HEK293T (cell line): Measurements from ENCODE around the gene SH3RF2.

Experiments
- CTCF ChIA-PET: fragments of 350-600 bp; formaldehyde crosslinking; extraction: SDS; loops from one replicate; lab custom pipeline; 2021; ENCODE audit warnings: antibody characterized with exemption, inconsistent platforms; lab: Yijun Ruan, JAX
- POLR2A ChIA-PET: fragments of 350-600 bp; formaldehyde crosslinking; extraction: SDS; loops from one replicate; lab custom pipeline; 2020; ENCODE audit warnings: antibody characterized with exemption, inconsistent platforms; lab: Yijun Ruan, JAX
- DNase-seq: peaks from one replicate; pipeline ENCODE4 v3.0.0; 2012; ENCODE audit warnings: mixed read lengths; ENCODE audit errors: extremely low spot score
- ARNT ChIP-seq: fragments of 450-650 bp; IDR thresholded peaks from 2 replicates; pipeline ENCODE4 v1.6.1; 2017; ENCODE audit warnings: mild to moderate bottlenecking
- BHLHE40 ChIP-seq: fragments of 450-650 bp; IDR thresholded peaks from 2 replicates; pipeline ENCODE4 v1.6.1; 2016; ENCODE audit warnings: mild to moderate bottlenecking, moderate library complexity, borderline replicate concordance
- CTBP1 ChIP-seq: fragments of 450-650 bp; IDR thresholded peaks from 2 replicates; pipeline ENCODE4 v1.6.1; 2016; ENCODE audit warnings: borderline replicate concordance
- ELF4 ChIP-seq: fragments of 450-650 bp; IDR thresholded peaks from 2 replicates; pipeline ENCODE4 v1.6.1; 2017; ENCODE audit warnings: antibody characterized with exemption
- FOXA1 ChIP-seq: fragments of 450-650 bp; IDR thresholded peaks from 2 replicates; pipeline ENCODE4 v1.6.1; 2016; ENCODE audit warnings: mild to moderate bottlenecking
- FOXK2 ChIP-seq: fragments of 450-650 bp; IDR thresholded peaks from 2 replicates; pipeline ENCODE4 v1.6.1; 2016; ENCODE audit warnings: mild to moderate bottlenecking
- FOXM1 ChIP-seq: fragments of 450-650 bp; IDR thresholded peaks from 2 replicates; pipeline ENCODE4 v1.6.1; 2017; ENCODE audit warnings: mild to moderate bottlenecking, borderline replicate concordance
- HDGF ChIP-seq: fragments of 450-650 bp; IDR thresholded peaks from 2 replicates; pipeline ENCODE4 v1.6.1; 2017; ENCODE audit warnings: antibody characterized with exemption, borderline replicate concordance
- L3MBTL2 ChIP-seq: fragments of 450-650 bp; conservative IDR thresholded peaks from 2 replicates; pipeline ENCODE4 v1.6.1; 2016; ENCODE audit warnings: mild to moderate bottlenecking
- LEF1 ChIP-seq: fragments of 450-650 bp; IDR thresholded peaks from 2 replicates; pipeline ENCODE4 v1.6.1; 2017; ENCODE audit warnings: mild to moderate bottlenecking, borderline replicate concordance
- NFRKB ChIP-seq: fragments of 450-650 bp; IDR thresholded peaks from 2 replicates; pipeline ENCODE4 v1.6.1; 2016; ENCODE audit warnings: mild to moderate bottlenecking, moderate library complexity
- SP1 ChIP-seq: fragments of 450-650 bp; IDR thresholded peaks from 2 replicates; pipeline ENCODE4 v1.6.1; 2017
- SUZ12 ChIP-seq: fragments of 450-650 bp; IDR thresholded peaks from 2 replicates; pipeline ENCODE4 v1.6.1; 2016; ENCODE audit warnings: mild to moderate bottlenecking
- TARDBP ChIP-seq: fragments of 450-650 bp; IDR thresholded peaks from 2 replicates; pipeline ENCODE4 v1.6.1; 2016
- ZNF384 ChIP-seq: fragments of 450-650 bp; IDR thresholded peaks from 2 replicates; pipeline ENCODE4 v1.6.1; 2016
- TF ChIP-seq, protein P1 (sequence below): fragments of 450-650 bp; IDR thresholded peaks from 2 replicates; pipeline ENCODE4 v1.6.1; 2016

Gene SH3RF2

DNA sequence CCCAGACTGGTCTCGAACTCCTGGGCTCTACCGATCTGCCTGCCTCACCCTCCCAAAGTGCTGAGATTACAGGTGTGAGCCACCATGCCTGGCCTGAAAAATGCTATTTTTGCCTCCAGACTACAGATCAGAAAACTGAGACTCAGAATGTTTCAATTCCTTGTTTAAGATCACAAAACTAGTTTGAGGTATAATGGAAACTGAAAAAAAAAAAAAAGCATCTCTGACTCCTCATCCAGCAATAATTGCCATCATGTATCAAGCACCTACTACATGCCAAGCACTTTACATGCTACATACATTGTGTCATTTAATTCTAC is 133.4 kb downstream of the SH3RF2 start:
- ChIA-PET CTCF (no interaction called here), POLR2A (no interaction called here)
- no peak for TF ChIP-seq FOXA1
- TF ChIP-seq SUZ12, result no peak
- TF ChIP-seq BHLHE40, result no peak
- no peak for TF ChIP-seq NFRKB
- no peak for TF ChIP-seq SP1
- TF ChIP-seq TARDBP, result no peak
- no peak for TF ChIP-seq FOXM1
- TF ChIP-seq ELF4, result no peak
- no peak for TF ChIP-seq ZNF384
- no peak for TF ChIP-seq FOXK2
- no peak for TF ChIP-seq CTBP1
- TF ChIP-seq ARNT, result no peak
- no peak for TF ChIP-seq HDGF
- TF ChIP-seq L3MBTL2, result no peak
- TF ChIP-seq, protein P1, sequence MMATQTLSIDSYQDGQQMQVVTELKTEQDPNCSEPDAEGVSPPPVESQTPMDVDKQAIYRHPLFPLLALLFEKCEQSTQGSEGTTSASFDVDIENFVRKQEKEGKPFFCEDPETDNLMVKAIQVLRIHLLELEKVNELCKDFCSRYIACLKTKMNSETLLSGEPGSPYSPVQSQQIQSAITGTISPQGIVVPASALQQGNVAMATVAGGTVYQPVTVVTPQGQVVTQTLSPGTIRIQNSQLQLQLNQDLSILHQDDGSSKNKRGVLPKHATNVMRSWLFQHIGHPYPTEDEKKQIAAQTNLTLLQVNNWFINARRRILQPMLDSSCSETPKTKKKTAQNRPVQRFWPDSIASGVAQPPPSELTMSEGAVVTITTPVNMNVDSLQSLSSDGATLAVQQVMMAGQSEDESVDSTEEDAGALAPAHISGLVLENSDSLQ, result no peak
- TF ChIP-seq LEF1, result no peak
- no peak for DNase-seq

DNA sequence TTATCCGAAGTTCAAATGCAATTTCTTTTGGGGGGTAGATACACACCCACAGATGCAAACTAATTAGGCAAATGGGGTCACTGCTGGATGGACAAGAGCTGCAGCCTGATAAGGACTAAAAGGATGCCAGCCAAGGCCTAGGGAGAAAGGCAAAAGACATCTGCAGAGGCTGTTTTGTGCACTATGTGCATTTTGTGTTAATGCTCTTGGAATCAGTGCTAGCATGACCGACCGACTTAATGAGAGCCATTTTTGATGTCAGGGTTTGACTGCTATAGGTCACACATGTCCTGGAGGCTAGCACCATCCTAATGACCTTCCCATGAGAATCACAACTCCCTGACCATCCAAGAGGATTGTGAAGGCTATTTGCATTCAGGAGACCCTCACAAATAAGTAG is 134.4 kb downstream of the SH3RF2 start:
- ChIA-PET CTCF (no interaction called here), POLR2A (interaction anchor here (0.6 kb wide), 1 partner anchor 288 kb away, joined by 3 read pairs; no protein-coding TSS in a partner anchor)
- no peak for DNase-seq
- TF ChIP-seq CTBP1, result no peak
- TF ChIP-seq, protein P1, result no peak
- TF ChIP-seq BHLHE40, result no peak
- no peak for TF ChIP-seq FOXM1
- TF ChIP-seq NFRKB, result no peak
- no peak for TF ChIP-seq ZNF384
- TF ChIP-seq L3MBTL2, result no peak
- no peak for TF ChIP-seq FOXA1
- TF ChIP-seq SUZ12, result no peak
- no peak for TF ChIP-seq HDGF
- no peak for TF ChIP-seq ARNT
- TF ChIP-seq FOXK2, result no peak
- no peak for TF ChIP-seq SP1
- TF ChIP-seq ELF4, result no peak
- TF ChIP-seq LEF1, result no peak
- no peak for TF ChIP-seq TARDBP

DNA sequence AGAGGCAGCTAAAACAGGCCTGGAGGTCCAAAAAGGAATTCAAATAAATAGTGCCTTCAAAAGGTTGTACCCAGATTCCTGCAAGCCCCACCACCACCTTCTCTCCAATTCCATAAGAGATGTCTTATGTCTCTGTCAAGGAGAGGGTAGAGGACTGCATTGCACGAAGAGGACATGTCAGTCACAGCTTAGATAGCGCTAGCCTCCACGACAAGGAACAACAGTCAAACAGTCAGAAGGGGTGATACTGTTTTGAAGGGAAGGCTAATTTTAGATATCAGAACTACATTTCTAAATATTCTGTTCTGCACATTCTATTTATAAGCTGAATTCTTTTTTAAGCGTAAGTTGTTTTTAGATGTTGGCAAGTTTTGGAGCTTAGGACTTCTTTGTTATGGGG is 134.8 kb downstream of the SH3RF2 start:
- TF ChIP-seq, protein P1, result no peak
- TF ChIP-seq ARNT (no peak), FOXM1 (no peak), HDGF (no peak), BHLHE40 (no peak), FOXK2 (no peak), FOXA1 (no peak), ELF4 (no peak), TARDBP (no peak), NFRKB (no peak), LEF1 (no peak), SP1 (no peak), L3MBTL2 (no peak), ZNF384 (no peak)
- DNase-seq, result no peak
- ChIA-PET POLR2A (interaction anchor here (0.6 kb wide), 1 partner anchor 288 kb away, joined by 3 read pairs; no protein-coding TSS in a partner anchor), CTCF (no interaction called here)

DNA sequence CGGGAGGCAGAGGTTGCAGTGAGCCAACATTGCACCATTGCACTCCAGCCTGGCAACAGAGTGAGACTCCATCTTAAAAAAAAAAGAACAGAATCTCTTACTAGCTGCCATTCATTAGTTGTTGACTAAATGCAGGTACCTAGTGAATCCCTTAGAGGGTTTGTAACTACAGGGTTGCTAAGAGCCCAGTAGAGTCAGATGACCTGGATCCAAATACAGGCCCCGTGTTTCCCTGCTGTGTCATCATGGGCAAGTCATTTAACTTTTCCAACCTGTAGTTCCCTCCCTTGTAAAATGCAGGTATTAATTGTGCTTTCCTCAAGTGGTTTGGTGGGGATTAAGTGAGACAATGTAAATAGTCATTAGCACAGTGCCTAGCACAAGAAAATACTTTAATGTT is 136.2 kb downstream of the SH3RF2 start:
- no peak for DNase-seq
- POLR2A ChIA-PET, result no interaction called here
- CTCF ChIA-PET, result no interaction called here

DNA sequence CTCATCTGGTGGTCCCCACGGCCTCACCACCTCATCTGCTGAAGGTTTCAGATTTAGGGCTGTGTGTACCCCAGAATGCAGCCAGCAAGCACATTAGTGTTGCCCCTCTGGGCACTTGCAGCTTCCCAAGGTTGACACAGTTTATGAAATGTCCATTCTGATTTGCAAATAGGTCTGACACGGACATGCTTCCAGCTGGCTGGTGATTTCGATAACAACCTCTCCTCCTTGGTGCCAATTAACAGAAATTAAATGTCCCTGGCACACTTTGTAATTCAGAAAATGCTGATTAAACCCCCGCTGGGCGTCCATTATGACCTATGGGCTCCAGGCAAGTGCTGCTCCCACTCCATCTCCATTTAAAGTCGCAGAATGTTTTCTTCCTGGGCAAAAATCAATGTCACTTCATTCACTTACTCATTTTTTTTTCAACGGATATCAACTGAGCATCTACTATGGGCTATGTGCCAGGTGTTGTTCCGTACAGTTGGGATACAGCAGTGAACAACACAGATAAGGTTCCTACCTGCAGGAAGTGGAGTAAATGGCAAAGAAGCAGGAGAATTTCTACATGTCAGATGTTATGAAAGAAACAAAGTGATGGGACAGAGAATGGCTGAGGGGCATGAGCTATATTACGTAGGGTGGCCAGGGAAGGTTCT is 137.0 kb downstream of the SH3RF2 start:
- CTCF ChIA-PET, result interaction anchor here (1.1 kb wide), 1 partner anchor 32 kb away, joined by 3 read pairs; no protein-coding TSS in a partner anchor
- POLR2A ChIA-PET, result no interaction called here
- TF ChIP-seq SP1, result no peak
- no peak for TF ChIP-seq FOXA1
- no peak for TF ChIP-seq ELF4
- TF ChIP-seq LEF1, result no peak
- TF ChIP-seq BHLHE40, result no peak
- TF ChIP-seq FOXM1, result no peak
- TF ChIP-seq CTBP1, result no peak
- TF ChIP-seq SUZ12, result no peak
- TF ChIP-seq HDGF, result no peak
- no peak for TF ChIP-seq L3MBTL2
- no peak for TF ChIP-seq ZNF384
- TF ChIP-seq ARNT, result no peak
- TF ChIP-seq NFRKB, result no peak
- TF ChIP-seq FOXK2, result no peak
- TF ChIP-seq TARDBP, result no peak
- TF ChIP-seq, protein P1, result no peak
- no peak for DNase-seq

More for the DNA sequence above, 136.2 kb downstream of the SH3RF2 start:
- TF ChIP-seq ELF4 (no peak), ARNT (no peak), ZNF384 (no peak)

DNA sequence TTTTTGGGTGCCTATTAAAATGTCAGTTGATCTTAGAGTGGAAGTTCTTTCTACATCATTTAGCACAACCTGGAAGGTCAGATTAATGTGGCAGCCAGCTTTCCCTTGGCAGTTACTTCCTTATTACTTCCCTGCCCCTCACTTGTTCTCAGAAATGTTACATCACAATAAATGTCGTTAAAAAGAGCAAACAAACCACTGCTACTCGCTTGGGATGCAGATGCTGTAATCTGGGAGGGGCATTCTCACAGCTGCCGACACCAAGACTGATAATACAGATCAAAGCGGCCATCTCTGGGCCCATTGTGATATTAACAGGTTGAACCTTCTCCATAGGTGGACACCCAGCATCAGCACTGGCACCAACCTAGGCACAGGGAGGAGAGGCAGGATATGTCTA is 139.7 kb downstream of the SH3RF2 start:
- ChIA-PET CTCF (no interaction called here), POLR2A (no interaction called here)
- TF ChIP-seq ELF4, result no peak
- TF ChIP-seq NFRKB, result no peak
- TF ChIP-seq HDGF, result no peak
- no peak for TF ChIP-seq LEF1
- no peak for TF ChIP-seq FOXK2
- TF ChIP-seq TARDBP, result no peak
- no peak for TF ChIP-seq L3MBTL2
- no peak for TF ChIP-seq SUZ12
- no peak for TF ChIP-seq BHLHE40
- TF ChIP-seq, protein P1, result no peak
- TF ChIP-seq CTBP1, result no peak
- TF ChIP-seq ZNF384, result no peak
- TF ChIP-seq FOXM1, result no peak
- no peak for TF ChIP-seq FOXA1
- no peak for TF ChIP-seq ARNT
- TF ChIP-seq SP1, result no peak
- no peak for DNase-seq
